ENCODE measurements around the gene ADAMTSL5.
"Not testable (repeated sequence)": the region's sequence is repeated elsewhere in the genome, so short reads cannot be mapped to it uniquely, and the experiment has no call there.

ADAMTSL5 gene

GRCh38 chr19:1512671-1513498, at the start of gene ADAMTSL5:
Gene ADAMTSL5, minus strand, starts transcription at chr19:1513019. Its CDS starts 2,076 bp downstream, at chr19:1510943.
- DNase-seq, result no peak

GRCh38 chr19:1561236-1561842, 48.5 kb upstream of the ADAMTSL5 start:
- DNase-seq, result no peak

GRCh38 chr19:1560286-1560882, 47.6 kb upstream of the ADAMTSL5 start:
- DNase-seq, result no peak

- DNase-seq, result no peak
These were observed 45.7 kb upstream of the ADAMTSL5 start for GRCh38 chr19:1558552-1558951.

GRCh38 chr19:1556390-1557070, 43.7 kb upstream of the ADAMTSL5 start:
- no peak for DNase-seq

- DNase-seq, result no peak
These were observed 42.9 kb upstream of the ADAMTSL5 start for GRCh38 chr19:1555487-1556389.

- no peak for DNase-seq
These were observed 42.1 kb upstream of the ADAMTSL5 start for GRCh38 chr19:1554968-1555367.

GRCh38 chr19:1553415-1553814, 40.6 kb upstream of the ADAMTSL5 start:
- DNase-seq, result no peak

GRCh38 chr19:1551068-1552040, 38.5 kb upstream of the ADAMTSL5 start:
- no peak for DNase-seq

GRCh38 chr19:1549332-1549945, 36.6 kb upstream of the ADAMTSL5 start:
- DNase-seq, result no peak

- no peak for DNase-seq
These were observed 27.6 kb upstream of the ADAMTSL5 start for GRCh38 chr19:1540365-1540925.

- not testable (repeated sequence) for DNase-seq
These were observed 26.9 kb upstream of the ADAMTSL5 start for GRCh38 chr19:1539749-1540148.

GRCh38 chr19:1538978-1539377, 26.2 kb upstream of the ADAMTSL5 start:
- DNase-seq, result no peak

GRCh38 chr19:1535699-1536098, 22.9 kb upstream of the ADAMTSL5 start:
- DNase-seq, result not testable (repeated sequence)

- DNase-seq, result no peak
These were observed 22.2 kb upstream of the ADAMTSL5 start for GRCh38 chr19:1534972-1535371.

- DNase-seq, result no peak
These were observed 20.8 kb upstream of the ADAMTSL5 start for GRCh38 chr19:1533510-1534150.

GRCh38 chr19:1532003-1532402, 19.2 kb upstream of the ADAMTSL5 start:
- no peak for DNase-seq

- no peak for DNase-seq
These were observed 18.8 kb upstream of the ADAMTSL5 start for GRCh38 chr19:1531587-1531986.

GRCh38 chr19:1530856-1531255, 18.0 kb upstream of the ADAMTSL5 start:
- not testable (repeated sequence) for DNase-seq

- no peak for DNase-seq
These were observed 16.6 kb upstream of the ADAMTSL5 start for GRCh38 chr19:1529430-1529816.

Data from NCI-H2227 treated with DMSO at 0.1 percent for 48 hours (cell line).